Osteoblast (primary cell): Measurements from ENCODE around the gene ZDHHC14. TPM values are rescaled to one million over a fixed set of nuclear protein-coding genes. Genes with fewer than 3 reads are reported as not detected.

Experiments used
- DNase-seq: peaks from one replicate; pipeline ENCODE4 v3.0.0; 2011; ENCODE audit warnings: low spot score, mixed read lengths; ENCODE audit not compliant: insufficient read length; ENCODE audit errors: missing footprints
- H2AFZ ChIP-seq: 2 replicates; pipeline ENCODE4 v1.6.0; 2011; ENCODE audit warnings: mild to moderate bottlenecking, low read length
- H3K27ac ChIP-seq: 2 replicates; pipeline ENCODE4 v1.5.1; 2011; ENCODE audit warnings: mild to moderate bottlenecking, low read depth, low read length, moderate library complexity
- H3K27me3 ChIP-seq: 2 replicates; pipeline ENCODE4 v1.6.0; 2012; ENCODE audit warnings: mild to moderate bottlenecking, control low read depth, inconsistent platforms, low read length, moderate library complexity; ENCODE audit not compliant: insufficient read depth
- H3K36me3 ChIP-seq: 2 replicates; pipeline ENCODE4 v1.5.1; 2011; ENCODE audit warnings: mild to moderate bottlenecking, low read length, control low read depth, moderate library complexity; ENCODE audit not compliant: insufficient read depth
- H3K4me1 ChIP-seq: 2 replicates; pipeline ENCODE4 v1.5.1; 2011; ENCODE audit warnings: mild to moderate bottlenecking, low read length, control low read depth, moderate library complexity; ENCODE audit not compliant: insufficient read depth
- H3K4me2 ChIP-seq: 2 replicates; pipeline ENCODE4 v1.6.0; 2011; ENCODE audit warnings: mild to moderate bottlenecking, low read length; ENCODE audit not compliant: insufficient read depth
- H3K4me3 ChIP-seq: fragments of 200-600 bp; sonication (generic); 3 replicates; pipeline ENCODE4 v1.5.1; 2012; ENCODE audit warnings: mild to moderate bottlenecking, low read length, inconsistent platforms; ENCODE audit not compliant: insufficient read depth
- H3K79me2 ChIP-seq: 2 replicates; pipeline ENCODE4 v1.6.0; 2012; ENCODE audit warnings: mild to moderate bottlenecking, low read length, control low read depth, inconsistent platforms; ENCODE audit not compliant: insufficient read depth
- H3K9me3 ChIP-seq: 2 replicates; pipeline ENCODE4 v1.5.1; 2011; ENCODE audit warnings: low read depth, low read length, control low read depth
- H4K20me1 ChIP-seq: 2 replicates; pipeline ENCODE4 v1.6.0; 2012; ENCODE audit warnings: mild to moderate bottlenecking, low read length, control low read depth; ENCODE audit not compliant: insufficient read depth
- CTCF ChIP-seq: IDR thresholded peaks from 2 replicates; pipeline ENCODE4 v1.5.1; 2011; ENCODE audit warnings: mild to moderate bottlenecking, low read depth, low read length, moderate library complexity; ENCODE audit errors: extremely low read depth
- total RNA-seq: library from RNA; depleted of rRNA; stranded (reverse); fragments of >200 nt; gene quantifications from 2 replicates; pipeline ENCODE4 v1.2.3, GENCODE V29; 2012

The ZDHHC14 gene
- total RNA-seq, 1 donor = 1.4 TPM

DNA sequence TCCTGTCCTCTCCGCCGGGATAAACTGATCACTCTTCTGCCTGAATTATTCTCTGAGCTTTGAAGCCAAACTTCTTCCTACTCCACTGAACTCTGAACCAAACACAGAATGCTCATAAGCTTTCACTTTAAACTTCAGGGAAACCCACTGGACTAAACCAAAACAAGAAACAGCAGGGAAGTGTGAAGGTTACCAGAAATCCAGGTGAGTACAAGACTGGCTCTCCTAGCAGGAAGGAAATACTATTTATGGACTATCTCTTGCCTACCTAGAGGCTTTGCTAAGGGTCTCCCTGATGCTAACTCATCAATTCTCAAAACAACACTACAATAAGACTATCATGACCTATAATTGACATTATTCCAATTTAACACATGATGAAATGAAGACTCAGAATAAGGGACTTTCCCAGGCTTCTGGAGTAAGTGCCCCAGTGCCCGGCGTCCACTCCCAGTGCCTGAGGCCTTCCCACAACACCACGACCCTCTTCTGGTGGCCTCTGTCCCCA lies 145.0 kb downstream of the ZDHHC14 start:
- H3K79me2 ChIP-seq = no peaks in the 10 kb centered on the region
- no peak for DNase-seq
- peaks cover 3% of the 10 kb centered on the region for H3K4me1 ChIP-seq
- H4K20me1 ChIP-seq = no peaks in the 10 kb centered on the region
- H3K9me3 ChIP-seq = no peaks in the 10 kb centered on the region
- no peak overlapping the region for H3K4me3 ChIP-seq
- no peaks in the 10 kb centered on the region for H3K36me3 ChIP-seq
- H3K27me3 ChIP-seq = peaks cover 4% of the 10 kb centered on the region
- H3K4me2 ChIP-seq = no peak overlapping the region
- H2AFZ ChIP-seq = no peak overlapping the region
- TF ChIP-seq CTCF = no peak
- no peak overlapping the region for H3K27ac ChIP-seq

DNA sequence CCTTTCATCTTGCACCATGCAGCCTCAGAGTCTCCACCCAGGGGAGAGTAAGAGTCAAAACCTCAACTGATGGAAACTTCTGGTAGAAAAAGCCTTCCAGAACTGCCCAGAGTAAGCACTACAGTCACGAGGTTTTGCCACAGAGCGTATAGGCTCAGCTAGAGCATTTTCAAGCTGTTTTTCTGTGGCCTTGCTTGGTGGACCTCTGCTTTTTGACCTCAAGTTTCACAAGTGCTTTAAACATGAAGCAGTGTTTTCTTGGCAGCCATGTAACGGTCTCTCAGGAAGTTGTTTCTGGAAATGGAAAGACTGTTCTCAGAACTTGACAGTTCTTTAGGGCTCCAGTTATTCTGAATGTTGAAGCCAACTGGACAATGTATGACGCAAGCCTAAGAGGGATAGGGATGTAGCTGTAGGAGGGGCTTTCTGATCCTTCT lies 146.5 kb downstream of the ZDHHC14 start:
- no peak for TF ChIP-seq CTCF
- Histone ChIP-seq H2AFZ (no peak overlapping the region), H3K79me2 (no peaks in the 10 kb centered on the region), H4K20me1 (no peaks in the 10 kb centered on the region), H3K27ac (no peak overlapping the region), H3K4me3 (no peak overlapping the region), H3K9me3 (no peaks in the 10 kb centered on the region), H3K4me2 (no peak overlapping the region), H3K4me1 (peaks cover 3% of the 10 kb centered on the region), H3K27me3 (peaks cover 4% of the 10 kb centered on the region), H3K36me3 (no peaks in the 10 kb centered on the region)
- no peak for DNase-seq

DNA sequence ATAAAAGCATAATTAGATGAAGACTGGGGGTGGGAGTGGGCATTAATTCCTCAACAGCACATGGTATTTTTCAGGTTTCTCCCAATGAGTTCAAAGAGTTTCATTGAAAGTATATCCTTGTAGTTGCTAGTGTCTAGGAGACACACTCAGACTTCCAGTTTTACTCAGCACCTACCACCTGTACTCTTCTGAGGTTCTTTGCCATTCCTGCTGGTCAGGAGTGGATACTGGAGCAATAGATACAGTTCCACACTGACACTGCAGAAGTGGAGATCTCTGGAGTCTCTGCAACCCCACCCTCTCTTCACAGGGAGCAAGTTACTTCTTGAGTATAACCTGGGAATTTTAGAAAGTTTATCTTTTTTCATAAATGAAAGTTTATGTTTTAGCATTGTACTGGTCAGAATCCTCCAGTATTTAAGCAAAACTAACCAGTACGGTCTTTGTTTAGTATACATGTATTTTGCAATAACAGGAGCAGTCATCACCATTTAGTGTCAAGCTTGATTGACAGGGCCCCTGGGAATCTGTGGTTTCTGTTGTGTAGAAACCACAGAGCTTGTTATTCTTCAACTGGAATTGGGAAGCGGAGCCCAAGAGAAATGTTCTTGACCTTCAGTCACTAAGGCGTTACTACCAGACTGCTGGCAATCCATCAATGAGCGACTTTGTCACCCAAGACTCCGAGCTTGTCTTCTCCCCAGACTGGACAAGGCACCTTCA lies 148.1 kb downstream of the ZDHHC14 start:
- DNase-seq = no peak
- no peak overlapping the region for H3K27ac ChIP-seq
- no peaks in the 10 kb centered on the region for H3K9me3 ChIP-seq
- no peak overlapping the region for H2AFZ ChIP-seq
- peaks cover 4% of the 10 kb centered on the region for H3K27me3 ChIP-seq
- no peak overlapping the region for H3K4me2 ChIP-seq
- H4K20me1 ChIP-seq = no peaks in the 10 kb centered on the region
- H3K4me1 ChIP-seq = peaks cover 3% of the 10 kb centered on the region
- H3K36me3 ChIP-seq = no peaks in the 10 kb centered on the region
- no peaks in the 10 kb centered on the region for H3K79me2 ChIP-seq
- no peak overlapping the region for H3K4me3 ChIP-seq
- no peak for TF ChIP-seq CTCF

DNA sequence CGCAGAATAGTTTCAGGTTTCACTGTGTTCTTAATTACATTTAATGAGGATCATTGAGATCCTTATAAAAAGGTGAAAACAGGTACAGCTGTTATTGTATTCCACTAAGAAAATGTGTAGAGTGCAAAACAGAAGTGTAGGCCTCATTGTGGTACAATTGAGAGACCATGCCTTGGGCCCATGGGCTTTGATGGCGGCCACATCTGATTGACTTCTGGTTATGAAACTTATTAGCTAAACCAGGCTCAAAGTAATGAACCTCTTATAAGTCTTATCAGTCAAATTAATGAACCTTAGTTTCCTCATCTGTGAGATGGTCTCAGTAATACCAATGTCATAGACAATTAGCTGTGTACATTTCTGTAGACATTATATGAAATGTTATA lies 148.7 kb downstream of the ZDHHC14 start:
- Histone ChIP-seq H3K27me3 (peaks cover 4% of the 10 kb centered on the region), H3K79me2 (no peaks in the 10 kb centered on the region), H3K36me3 (no peaks in the 10 kb centered on the region), H3K4me2 (no peak overlapping the region), H2AFZ (no peak overlapping the region), H3K4me1 (peaks cover 3% of the 10 kb centered on the region), H4K20me1 (no peaks in the 10 kb centered on the region), H3K27ac (no peak overlapping the region), H3K9me3 (no peaks in the 10 kb centered on the region), H3K4me3 (no peak overlapping the region)
- no peak for DNase-seq
- TF ChIP-seq CTCF = no peak
